ENCODE data around the gene DEPDC1B.

DNA sequence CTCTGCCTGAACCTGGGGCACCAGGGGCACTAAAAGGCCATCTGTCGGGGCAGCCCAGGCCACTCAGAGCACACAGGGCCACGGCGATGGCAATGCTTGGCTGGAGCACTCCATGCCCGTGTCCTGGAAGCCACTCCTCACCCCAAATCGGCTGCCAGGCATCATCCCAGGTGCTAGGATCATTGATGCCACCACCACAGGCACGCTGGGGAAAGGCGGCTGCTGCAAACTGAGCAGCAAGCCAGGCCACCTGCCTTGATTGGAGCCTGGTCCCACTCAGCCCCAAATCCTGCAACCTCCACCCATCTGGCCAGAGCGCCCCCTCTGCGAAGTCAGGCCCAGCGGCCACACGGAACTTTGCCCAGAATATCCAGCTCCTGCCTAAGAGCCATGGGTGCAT, 67.8 kb downstream of the DEPDC1B start:
- TF ChIP-seq POLR2AphosphoS5 (IDR thresholded peaks at IDR 0.05) (no peak), EP300 (conservative IDR thresholded peaks at IDR 0.05; ENCODE audit: poor library complexity, severe bottlenecking) (no peak), EZH2 (IDR thresholded peaks at IDR 0.05; ENCODE audit: borderline replicate concordance, insufficient read depth, low read length, poor library complexity, severe bottlenecking) (no peak)
- TF ChIP-seq, protein P1, sequence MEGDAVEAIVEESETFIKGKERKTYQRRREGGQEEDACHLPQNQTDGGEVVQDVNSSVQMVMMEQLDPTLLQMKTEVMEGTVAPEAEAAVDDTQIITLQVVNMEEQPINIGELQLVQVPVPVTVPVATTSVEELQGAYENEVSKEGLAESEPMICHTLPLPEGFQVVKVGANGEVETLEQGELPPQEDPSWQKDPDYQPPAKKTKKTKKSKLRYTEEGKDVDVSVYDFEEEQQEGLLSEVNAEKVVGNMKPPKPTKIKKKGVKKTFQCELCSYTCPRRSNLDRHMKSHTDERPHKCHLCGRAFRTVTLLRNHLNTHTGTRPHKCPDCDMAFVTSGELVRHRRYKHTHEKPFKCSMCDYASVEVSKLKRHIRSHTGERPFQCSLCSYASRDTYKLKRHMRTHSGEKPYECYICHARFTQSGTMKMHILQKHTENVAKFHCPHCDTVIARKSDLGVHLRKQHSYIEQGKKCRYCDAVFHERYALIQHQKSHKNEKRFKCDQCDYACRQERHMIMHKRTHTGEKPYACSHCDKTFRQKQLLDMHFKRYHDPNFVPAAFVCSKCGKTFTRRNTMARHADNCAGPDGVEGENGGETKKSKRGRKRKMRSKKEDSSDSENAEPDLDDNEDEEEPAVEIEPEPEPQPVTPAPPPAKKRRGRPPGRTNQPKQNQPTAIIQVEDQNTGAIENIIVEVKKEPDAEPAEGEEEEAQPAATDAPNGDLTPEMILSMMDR (IDR thresholded peaks at IDR 0.05; ENCODE audit: poor library complexity, severe bottlenecking) = no peak

Measured in neural cell (in vitro differentiated cells).